Endothelial cell of umbilical vein (primary cell): ENCODE data around the gene ATP11B. TPM values are rescaled to one million over a fixed set of nuclear protein-coding genes. Genes with fewer than 3 reads are reported as not detected.

Experiments used
- BruUV-seq: library from RNA; stranded (reverse); fragments of 400-500 nt; replicated peaks from 2 replicates; lab custom pipeline; 2021; lab: Mats Ljungman, UMichigan
- CTCF ChIA-PET: fragments of 300-600, 350-600 bp; sonication (Branson Sonifier 250); formaldehyde crosslinking; loops from one replicate; lab custom pipeline; 2021; ENCODE audit warnings: antibody characterized with exemption, inconsistent platforms; lab: Charles Lee
- POLR2A ChIA-PET: fragments of 300-600, 350-600 bp; sonication (Branson Sonifier 250); formaldehyde crosslinking; loops from one replicate; lab custom pipeline; 2021; ENCODE audit warnings: antibody characterized with exemption, inconsistent platforms; lab: Charles Lee
- DNase-seq: peaks from one replicate; pipeline ENCODE4 v3.0.0-alpha.2; 2011; ENCODE audit warnings: low read depth, low spot score
- FAIRE-seq: peaks from 2 replicates; lab custom pipeline; 2011; peaks lifted over from hg19 to GRCh38; lab: Jason Lieb, UNC
- H2AFZ ChIP-seq: 2 replicates; pipeline ENCODE4 v1.6.0; 2012; ENCODE audit warnings: low read depth, low read length, control low read depth, inconsistent platforms
- H3K27ac ChIP-seq: 2 replicates; pipeline ENCODE4 v1.5.1; 2011; ENCODE audit warnings: low read depth, mild to moderate bottlenecking, control low read depth, low read length, moderate library complexity; ENCODE audit not compliant: insufficient read depth
- H3K27me3 ChIP-seq, 2 experiments: 2 replicates each; pipeline versions ENCODE4 v1.6.0 to v1.6.1; 2011; ENCODE audit warnings: low read length in 2 of 2, mixed read lengths in 1 of 2; ENCODE audit not compliant: control insufficient read depth in 2 of 2, insufficient read depth in 2 of 2
- H3K36me3 ChIP-seq, 2 experiments: 2 replicates in 1 of 2; 3 replicates in 1 of 2; pipeline ENCODE4 v1.5.1; 2011; ENCODE audit warnings: low read length in 2 of 2, mild to moderate bottlenecking in 1 of 2, moderate library complexity in 1 of 2; ENCODE audit not compliant: control insufficient read depth in 2 of 2, insufficient read depth in 2 of 2; ENCODE audit errors: extremely low read depth in 1 of 2
- H3K4me1 ChIP-seq: 3 replicates; pipeline ENCODE4 v1.5.1; 2011; ENCODE audit warnings: mild to moderate bottlenecking, low read length; ENCODE audit not compliant: control insufficient read depth, insufficient read depth; ENCODE audit errors: extremely low read depth
- H3K4me2 ChIP-seq: 2 replicates; pipeline ENCODE4 v1.6.1; 2011; ENCODE audit warnings: low read length, control low read depth, mixed read lengths; ENCODE audit not compliant: insufficient read depth
- H3K4me3 ChIP-seq, 3 experiments: fragments of 200-600 bp in 1 of 3; sonication (generic), shearing (Covaris generic) in 1 of 3; replicated peaks in 1 of 3; 2 replicates each; pipeline ENCODE4 v1.5.1; 2011 to 2016; ENCODE audit warnings: control low read depth in 3 of 3, low read length in 3 of 3, mild to moderate bottlenecking in 2 of 3, inconsistent platforms in 1 of 3, low read depth in 1 of 3, moderate library complexity in 1 of 3; ENCODE audit not compliant: insufficient read depth in 1 of 3
- H3K79me2 ChIP-seq: 2 replicates; pipeline ENCODE4 v1.6.0; 2012; ENCODE audit warnings: low read length, inconsistent platforms; ENCODE audit not compliant: control insufficient read depth, insufficient read depth
- H3K9ac ChIP-seq: replicated peaks from 2 replicates; pipeline ENCODE3; 2011; ENCODE audit warnings: low read length, control low read depth; ENCODE audit not compliant: insufficient read depth; ENCODE audit errors: extremely low read depth
- H3K9me1 ChIP-seq: replicated peaks from 3 replicates; pipeline ENCODE4 v1.6.0; 2011; ENCODE audit warnings: mild to moderate bottlenecking, low read length; ENCODE audit not compliant: control insufficient read depth, insufficient read depth; ENCODE audit errors: extremely low read depth
- H3K9me3 ChIP-seq: replicated peaks from 2 replicates; pipeline ENCODE4 v1.5.1; 2012; ENCODE audit warnings: low read length, inconsistent platforms; ENCODE audit not compliant: control insufficient read depth, insufficient read depth
- H4K20me1 ChIP-seq: replicated peaks from 2 replicates; pipeline ENCODE3; 2011; ENCODE audit warnings: mild to moderate bottlenecking, low read length; ENCODE audit not compliant: control insufficient read depth, insufficient read depth; ENCODE audit errors: extremely low read depth
- CTCF ChIP-seq, 2 donors: IDR thresholded peaks; 1 replicate in 1 of 2; 2 replicates in 1 of 2; pipeline ENCODE4 v1.5.1; 2011; ENCODE audit warnings: low read length in 2 of 2, mild to moderate bottlenecking in 2 of 2, moderate library complexity in 2 of 2, control low read depth in 1 of 2, inconsistent platforms in 1 of 2, low read depth in 1 of 2; ENCODE audit not compliant: insufficient read depth in 1 of 2; ENCODE audit errors: extremely low read depth in 1 of 2
- EZH2 ChIP-seq: IDR thresholded peaks from 2 replicates; pipeline ENCODE4 v1.6.1; 2012; ENCODE audit warnings: borderline replicate concordance, low read depth, mild to moderate bottlenecking, moderate library complexity, low read length, inconsistent platforms; ENCODE audit not compliant: severe bottlenecking
- FOS ChIP-seq: IDR thresholded peaks from 2 replicates; pipeline ENCODE4 v1.6.1; 2011; ENCODE audit warnings: mild to moderate bottlenecking, low read length, moderate library complexity, borderline replicate concordance; ENCODE audit not compliant: insufficient read depth
- GATA2 ChIP-seq: IDR thresholded peaks from 2 replicates; pipeline ENCODE4 v1.7.0; 2011; ENCODE audit warnings: low read depth, mild to moderate bottlenecking, moderate library complexity, mixed read lengths, low read length; ENCODE audit not compliant: insufficient read length, insufficient read depth
- JUN ChIP-seq: IDR thresholded peaks from 2 replicates; pipeline ENCODE4 v1.6.1; 2011; ENCODE audit warnings: borderline replicate concordance, low read depth; ENCODE audit not compliant: insufficient read length, insufficient read depth
- MAX ChIP-seq: IDR thresholded peaks from 2 replicates; pipeline ENCODE4 v1.6.1; 2011; ENCODE audit not compliant: insufficient read depth, insufficient read length
- MYC ChIP-seq: IDR thresholded peaks from one replicate; pipeline ENCODE4 v1.6.1; 2011; ENCODE audit warnings: mild to moderate bottlenecking, low read depth, low read length
- POLR2A ChIP-seq: IDR thresholded peaks from 2 replicates; pipeline ENCODE4 v1.6.1; 2012; ENCODE audit warnings: low read depth, mild to moderate bottlenecking, control low read depth, low read length
- POLR2AphosphoS5 ChIP-seq: IDR thresholded peaks from 2 replicates; pipeline ENCODE4 v1.6.1; 2012; ENCODE audit warnings: low read depth, mild to moderate bottlenecking, control low read depth, low read length, moderate library complexity; ENCODE audit not compliant: insufficient read depth
- dilution Hi-C: fragments of 300-500 bp; cut with MboI; formaldehyde crosslinking; loops from one replicate; pipeline ENCODE4 v1.15.0; 2019; ENCODE audit warnings: low sequenced_read_pairs; ENCODE audit not compliant: extremely low pct_ligation_motif_present
- intact Hi-C: fragments of 100-400 bp; cut with micrococcal nuclease; formaldehyde crosslinking; loops from one replicate; pipeline ENCODE4 v1.10.0; 2022
- polyA plus RNA-seq, 4 experiments: library from polyadenylated mRNA; depleted of rRNA in 3 of 4; stranded (reverse) in 3 of 4; unstranded in 1 of 4; fragments of >200 nt; gene quantifications; 2 replicates each; pipeline versions ENCODE4 v1.2.1 to v1.2.3, GENCODE V29; 2011 to 2012; ENCODE audit warnings: missing spikeins in 1 of 4
- total RNA-seq: library from RNA; stranded (reverse); gene quantifications from 2 replicates; pipeline ENCODE4 v1.2.3, GENCODE V29; 2021

The ATP11B gene
- total and polyA plus RNA-seq, 2 donors (not counting 3 experiments of a cell fraction or from before 2014, with no cell fraction given), result 10.1 to 49.3 TPM

GRCh38 chr3:182789371-182789770 lies 3.9 kb upstream of the ATP11B start:
- dilution Hi-C loops, result no loop called here
- H3K27me3 ChIP-seq, result no peaks in the 10 kb centered on the region
- no peak overlapping the region for H3K4me3 ChIP-seq
- H3K9me3 ChIP-seq, result no peaks in the 10 kb centered on the region
- no TSS peak for BruUV-seq
- H3K27ac ChIP-seq, result no peak overlapping the region
- no peaks in the 10 kb centered on the region for H3K36me3 ChIP-seq
- intact Hi-C loops, result no loop called here
- H3K9ac ChIP-seq, result peak overlapping the region; percentile 47
- peaks cover 5% of the 10 kb centered on the region for H3K79me2 ChIP-seq
- peak overlapping the region; percentile 74 for H3K4me2 ChIP-seq
- TF ChIP-seq POLR2A (peak; percentile 6), MAX (no peak)
- peak; percentile 64 for FAIRE-seq
- peaks cover 34% of the 10 kb centered on the region for H3K4me1 ChIP-seq
- H3K9me1 ChIP-seq, result no peaks in the 10 kb centered on the region
- peak overlapping the region; percentile 82 for H2AFZ ChIP-seq
- no peaks in the 10 kb centered on the region for H4K20me1 ChIP-seq
- DNase-seq, result peak; percentile 81
- ChIA-PET CTCF (interaction anchor here (0.6 to 2.3 kb wide), 11 partner anchors 8 to 82 kb away, joined by 3 to 21 read pairs (median 3); no protein-coding TSS in a partner anchor), POLR2A (no interaction called here)

- Histone ChIP-seq H3K4me3 (no peak overlapping the region), H3K4me2 (no peak overlapping the region), H3K36me3 (no peaks in the 10 kb centered on the region), H3K27ac (no peak overlapping the region), H3K9ac (no peak overlapping the region), H2AFZ (no peak overlapping the region), H3K79me2 (peaks cover 18% of the 10 kb centered on the region), H3K4me1 (peaks cover 44% of the 10 kb centered on the region), H3K9me1 (no peaks in the 10 kb centered on the region), H3K9me3 (no peaks in the 10 kb centered on the region), H3K27me3 (no peaks in the 10 kb centered on the region), H4K20me1 (no peaks in the 10 kb centered on the region)
- no peak for DNase-seq
- BruUV-seq, result no TSS peak
- no peak for FAIRE-seq
- CTCF ChIA-PET, result interaction anchor here (1.3 to 2.3 kb wide), 2 partner anchors 73 to 77 kb away, joined by 4 to 21 read pairs; no protein-coding TSS in a partner anchor
- TF ChIP-seq JUN (no peak), GATA2 (no peak), POLR2A (no peak), MYC (no peak), MAX (no peak), EZH2 (no peak), POLR2AphosphoS5 (no peak), FOS (no peak), CTCF (IDR thresholded peaks at IDR 0.05; ENCODE audit: extremely low read depth in 1 of 2, insufficient read depth in 1 of 2, low read depth in 1 of 2, low read length in 2 of 2) (no peak)
- POLR2A ChIA-PET, result no interaction called here
- dilution Hi-C loops, result no loop called here
- intact Hi-C loops, result loop anchor here (10.0 kb wide), 1 partner anchor 1166 kb away; no protein-coding TSS in a partner anchor
Measured at GRCh38 chr3:182790612-182791011, 2.7 kb upstream of the ATP11B start.
